Measurements from ENCODE around the gene OPRM1. TPM values are rescaled to one million over a fixed set of nuclear protein-coding genes. Genes with fewer than 3 reads are reported as not detected.

Gene OPRM1
- total and polyA plus RNA-seq, 2 donors from 2014 or later = not detected

DNA sequence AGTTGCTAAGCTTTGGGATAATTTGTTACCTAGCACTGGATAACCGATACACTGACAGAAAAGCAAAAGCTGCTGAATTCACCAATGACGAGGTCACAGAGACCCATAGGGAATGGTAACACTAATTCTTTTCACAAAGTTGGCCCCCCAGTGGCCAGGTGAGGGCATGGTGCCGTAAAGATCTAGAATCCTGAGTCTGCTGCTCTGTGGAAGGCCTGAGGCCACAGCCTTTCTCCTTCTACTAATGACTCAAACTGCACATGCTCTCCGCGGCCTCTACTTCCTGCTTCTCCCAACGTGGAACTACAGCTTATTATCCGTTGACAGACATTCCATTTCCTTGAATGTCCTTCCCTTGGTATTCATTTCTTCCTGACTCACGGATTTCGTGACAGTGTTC is 127.1 kb downstream of the OPRM1 start:
- Histone ChIP-seq H3K36me3 (ENCODE audit: control insufficient read depth in 2 of 3, insufficient read depth in 3 of 3, low read length in 3 of 3) (no peaks in the 10 kb centered on the region), H3K27ac (ENCODE audit: low read depth in 2 of 2, low read length in 2 of 2) (no peak overlapping the region), H3K4me3 (ENCODE audit: low read length in 3 of 3) (no peak overlapping the region), H3K27me3 (ENCODE audit: control insufficient read depth, insufficient read depth, low read length) (no peaks in the 10 kb centered on the region), H3K9me3 (ENCODE audit: control insufficient read depth in 2 of 3, insufficient read depth in 1 of 3, low read length in 3 of 3) (peaks cover 0 to 8% (median 0%) of the 10 kb centered on the region in 3 donors), H3K4me1 (ENCODE audit: control insufficient read depth in 2 of 3, insufficient read depth in 2 of 3, low read depth in 1 of 3, low read length in 3 of 3) (peaks cover 0 to 5% (median 0%) of the 10 kb centered on the region in 3 donors), H3K9ac (ENCODE audit: low read length in 3 of 3) (no peak overlapping the region)
- no peak for DNase-seq
- no peak for FAIRE-seq
- TF ChIP-seq, protein P1, sequence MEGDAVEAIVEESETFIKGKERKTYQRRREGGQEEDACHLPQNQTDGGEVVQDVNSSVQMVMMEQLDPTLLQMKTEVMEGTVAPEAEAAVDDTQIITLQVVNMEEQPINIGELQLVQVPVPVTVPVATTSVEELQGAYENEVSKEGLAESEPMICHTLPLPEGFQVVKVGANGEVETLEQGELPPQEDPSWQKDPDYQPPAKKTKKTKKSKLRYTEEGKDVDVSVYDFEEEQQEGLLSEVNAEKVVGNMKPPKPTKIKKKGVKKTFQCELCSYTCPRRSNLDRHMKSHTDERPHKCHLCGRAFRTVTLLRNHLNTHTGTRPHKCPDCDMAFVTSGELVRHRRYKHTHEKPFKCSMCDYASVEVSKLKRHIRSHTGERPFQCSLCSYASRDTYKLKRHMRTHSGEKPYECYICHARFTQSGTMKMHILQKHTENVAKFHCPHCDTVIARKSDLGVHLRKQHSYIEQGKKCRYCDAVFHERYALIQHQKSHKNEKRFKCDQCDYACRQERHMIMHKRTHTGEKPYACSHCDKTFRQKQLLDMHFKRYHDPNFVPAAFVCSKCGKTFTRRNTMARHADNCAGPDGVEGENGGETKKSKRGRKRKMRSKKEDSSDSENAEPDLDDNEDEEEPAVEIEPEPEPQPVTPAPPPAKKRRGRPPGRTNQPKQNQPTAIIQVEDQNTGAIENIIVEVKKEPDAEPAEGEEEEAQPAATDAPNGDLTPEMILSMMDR (IDR thresholded peaks at IDR 0.05; ENCODE audit: borderline replicate concordance, extremely low read depth, insufficient read depth) = no peak
- intact Hi-C loops (cut with DNase I) = no loop called here

DNA sequence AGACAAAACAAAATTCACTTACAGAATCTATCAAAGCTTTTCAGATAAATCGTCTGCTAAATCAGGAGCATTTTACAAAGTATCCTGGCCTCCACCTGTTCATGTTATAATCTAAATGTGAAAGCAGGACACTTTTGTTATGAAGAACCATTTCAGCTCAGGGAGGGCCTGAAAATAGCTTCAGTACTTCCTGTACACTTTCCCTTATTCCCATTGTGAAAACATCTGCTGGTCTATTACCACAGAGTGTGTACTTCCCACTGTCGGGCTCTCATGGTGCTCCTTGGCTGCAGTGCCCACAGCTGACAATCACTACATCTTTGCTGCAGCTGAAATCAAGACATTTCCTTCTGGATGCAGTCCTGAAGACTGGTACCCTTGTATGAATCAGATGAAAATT is 128.1 kb downstream of the OPRM1 start:
- intact Hi-C loops (cut with DNase I) = no loop called here
- FAIRE-seq (no peak), DNase-seq (no peak)
- Histone ChIP-seq H3K4me1 (ENCODE audit: control insufficient read depth in 2 of 3, insufficient read depth in 2 of 3, low read depth in 1 of 3, low read length in 3 of 3) (peaks cover 0 to 5% (median 0%) of the 10 kb centered on the region in 3 donors), H3K27me3 (ENCODE audit: control insufficient read depth, insufficient read depth, low read length) (no peaks in the 10 kb centered on the region), H3K36me3 (ENCODE audit: control insufficient read depth in 2 of 3, insufficient read depth in 3 of 3, low read length in 3 of 3) (no peaks in the 10 kb centered on the region), H3K4me3 (ENCODE audit: low read length in 3 of 3) (no peak overlapping the region), H3K9ac (ENCODE audit: low read length in 3 of 3) (no peak overlapping the region), H3K9me3 (ENCODE audit: control insufficient read depth in 2 of 3, insufficient read depth in 1 of 3, low read length in 3 of 3) (peaks cover 0 to 8% (median 0%) of the 10 kb centered on the region in 3 donors), H3K27ac (ENCODE audit: low read depth in 2 of 2, low read length in 2 of 2) (no peak overlapping the region)
- TF ChIP-seq, protein P1 (IDR thresholded peaks at IDR 0.05; ENCODE audit: borderline replicate concordance, extremely low read depth, insufficient read depth) = no peak

DNA sequence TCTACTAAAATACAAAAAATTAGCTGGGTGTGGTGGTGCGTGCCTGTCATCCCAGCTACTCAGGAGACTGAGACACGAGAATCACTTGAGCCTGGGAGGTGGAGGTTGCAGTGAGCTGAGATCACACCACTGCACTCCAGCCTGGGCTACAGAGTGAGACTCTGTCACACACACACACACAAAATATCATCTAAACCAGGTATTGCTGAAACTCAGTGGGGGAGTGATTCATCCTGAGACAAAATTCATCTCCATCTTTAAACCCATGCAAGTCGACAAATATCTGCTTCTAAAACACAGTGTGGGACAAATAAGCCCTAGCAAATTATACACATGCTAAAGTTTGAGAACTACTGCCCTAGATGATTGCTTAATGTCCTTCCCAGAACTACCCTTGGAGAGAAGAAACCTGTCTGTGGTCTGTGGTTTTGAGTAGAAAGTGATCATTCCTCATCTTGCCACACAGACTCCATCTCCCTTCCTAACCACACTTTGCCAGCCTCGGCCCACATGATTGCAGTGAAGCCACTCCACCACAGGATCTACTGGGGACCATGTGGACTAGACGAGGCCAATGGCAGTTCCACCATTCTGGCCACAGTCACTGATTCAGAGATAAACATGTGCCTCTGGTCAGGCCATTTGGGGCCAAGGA is 130.3 kb downstream of the OPRM1 start:
- no peaks in the 10 kb centered on the region for H3K36me3 ChIP-seq (ENCODE audit: control insufficient read depth in 2 of 3, insufficient read depth in 3 of 3, low read length in 3 of 3)
- FAIRE-seq = no peak
- H3K9me3 ChIP-seq (ENCODE audit: control insufficient read depth in 2 of 3, insufficient read depth in 1 of 3, low read length in 3 of 3) = peaks cover 0 to 8% (median 0%) of the 10 kb centered on the region in 3 donors
- no peak overlapping the region for H3K4me3 ChIP-seq (ENCODE audit: low read length in 3 of 3)
- intact Hi-C loops (cut with DNase I) = no loop called here
- H3K9ac ChIP-seq (ENCODE audit: low read length in 3 of 3) = no peak overlapping the region
- H3K27me3 ChIP-seq (ENCODE audit: control insufficient read depth, insufficient read depth, low read length) = no peaks in the 10 kb centered on the region
- TF ChIP-seq, protein P1 (IDR thresholded peaks at IDR 0.05; ENCODE audit: borderline replicate concordance, extremely low read depth, insufficient read depth) = no peak
- no peak for DNase-seq
- peaks cover 0 to 2% (median 0%) of the 10 kb centered on the region in 3 donors for H3K4me1 ChIP-seq (ENCODE audit: control insufficient read depth in 2 of 3, insufficient read depth in 2 of 3, low read depth in 1 of 3, low read length in 3 of 3)
- no peak overlapping the region for H3K27ac ChIP-seq (ENCODE audit: low read depth in 2 of 2, low read length in 2 of 2)
